SK-N-SH (cell line): ENCODE results near the gene PKM. TPM values are rescaled to one million over a fixed set of nuclear protein-coding genes. Genes with fewer than 3 reads are reported as not detected.

Experiments
- CTCF ChIA-PET: fragments of 300-600, 350-600 bp; formaldehyde crosslinking; extraction: SDS; loops from one replicate; lab custom pipeline; 2021; lab: Yijun Ruan, JAX
- POLR2A ChIA-PET: fragments of 350-600 bp; sonication (Branson Sonifier 250); formaldehyde crosslinking; extraction: SDS; loops from one replicate; lab custom pipeline; 2020; ENCODE audit warnings: antibody characterized with exemption, inconsistent platforms; lab: Yijun Ruan, JAX
- DNase-seq: peaks from one replicate; pipeline ENCODE4 v3.0.0; 2012
- H2AFZ ChIP-seq: fragments of 200-600 bp; sonication (generic); 2 replicates; pipeline ENCODE4 v1.8.1; 2016; ENCODE audit warnings: antibody characterized with exemption, mild to moderate bottlenecking, low read depth
- H3F3A ChIP-seq: fragments of 200-600 bp; sonication (generic); replicated peaks from 2 replicates; pipeline ENCODE3; 2016; ENCODE audit warnings: antibody characterized with exemption, mild to moderate bottlenecking; ENCODE audit not compliant: insufficient read depth
- H3K27ac ChIP-seq, 2 experiments: fragments of 200-500 bp in 1 of 2; fragments of 200-600 bp in 1 of 2; sonication (Bioruptor generic) in 1 of 2; sonication (generic), shearing (Covaris generic) in 1 of 2; 2 replicates each; pipeline versions ENCODE4 v1.5.1 to v1.6.1; 2014 to 2016; ENCODE audit warnings: low read depth in 2 of 2, inconsistent platforms in 1 of 2, low read length in 1 of 2, mild to moderate bottlenecking in 1 of 2, mixed read lengths in 1 of 2
- H3K27me3 ChIP-seq: fragments of 200-600 bp; sonication (generic), shearing (Covaris generic); 2 replicates; pipeline ENCODE4 v1.6.1; 2016; ENCODE audit warnings: mixed run types; ENCODE audit not compliant: insufficient read depth
- H3K36me3 ChIP-seq, 2 experiments: fragments of 200-500 bp in 1 of 2; fragments of 200-600 bp in 1 of 2; sonication (Bioruptor generic) in 1 of 2; sonication (generic) in 1 of 2; replicated peaks in 1 of 2; 2 replicates each; pipeline versions ENCODE3 to v1.5.1; 2014 to 2016; ENCODE audit warnings: low read length in 1 of 2, mild to moderate bottlenecking in 1 of 2; ENCODE audit not compliant: insufficient read depth in 2 of 2, control insufficient read depth in 1 of 2
- H3K4me1 ChIP-seq, 2 experiments: fragments of 200-500 bp in 1 of 2; fragments of 200-600 bp in 1 of 2; sonication (Bioruptor generic) in 1 of 2; sonication (generic), shearing (Covaris generic) in 1 of 2; 2 replicates each; pipeline versions ENCODE4 v1.5.1 to v1.6.1; 2014 to 2016; ENCODE audit warnings: low read depth in 1 of 2, low read length in 1 of 2, mixed run types in 1 of 2; ENCODE audit not compliant: insufficient read depth in 2 of 2, control insufficient read depth in 1 of 2
- H3K4me2 ChIP-seq: fragments of 200-600 bp; sonication (generic), shearing (Covaris generic); 2 replicates; pipeline ENCODE4 v1.6.1; 2017; ENCODE audit warnings: mixed run types
- H3K4me3 ChIP-seq, 2 experiments: fragments of 200-500 bp in 1 of 2; fragments of 200-600 bp in 1 of 2; sonication (Bioruptor generic) in 1 of 2; sonication (generic), shearing (Covaris generic) in 1 of 2; 2 replicates each; pipeline versions ENCODE4 v1.5.1 to v1.8.1; 2014 to 2016; ENCODE audit warnings: low read depth in 2 of 2, inconsistent platforms in 1 of 2, low read length in 1 of 2, mild to moderate bottlenecking in 1 of 2, mixed read lengths in 1 of 2, moderate library complexity in 1 of 2
- H3K79me2 ChIP-seq: fragments of 200-600 bp; sonication (generic); 2 replicates; pipeline ENCODE4 v1.8.1; 2017; ENCODE audit warnings: mild to moderate bottlenecking; ENCODE audit not compliant: insufficient read depth
- H3K9ac ChIP-seq: fragments of 200-600 bp; sonication (generic); 2 replicates; pipeline ENCODE4 v1.6.1; 2017; ENCODE audit warnings: mixed run types
- H3K9me2 ChIP-seq: fragments of 200-600 bp; sonication (generic); 2 replicates; pipeline ENCODE4 v1.6.1; 2017; ENCODE audit warnings: mixed run types
- H3K9me3 ChIP-seq: fragments of 200-600 bp; sonication (generic); 2 replicates; pipeline ENCODE4 v1.6.1; 2017; ENCODE audit warnings: mixed run types, mild to moderate bottlenecking, moderate library complexity
- H4K20me1 ChIP-seq: fragments of 200-600 bp; sonication (generic); 2 replicates; pipeline ENCODE4 v1.6.1; 2017; ENCODE audit warnings: mild to moderate bottlenecking, mixed run types; ENCODE audit not compliant: insufficient read depth
- EP300 ChIP-seq, 2 experiments: IDR thresholded peaks; 2 replicates each; pipeline versions ENCODE4 v1.4.0 to v1.6.1; 2012; ENCODE audit warnings: borderline replicate concordance in 1 of 2, low read depth in 1 of 2, low read length in 1 of 2
- FOXM1 ChIP-seq: IDR thresholded peaks from 2 replicates; pipeline ENCODE4 v1.4.0; 2012; ENCODE audit warnings: low read depth, mild to moderate bottlenecking
- MEF2A ChIP-seq: IDR thresholded peaks from 2 replicates; pipeline ENCODE4 v1.4.0; 2012; ENCODE audit warnings: low read depth, borderline replicate concordance
- NFIC ChIP-seq: IDR thresholded peaks from 2 replicates; pipeline ENCODE4 v1.4.0; 2012; ENCODE audit warnings: borderline replicate concordance
- POLR2AphosphoS5 ChIP-seq: IDR thresholded peaks from 2 replicates; pipeline ENCODE4 v1.6.1; 2012; ENCODE audit warnings: low read depth, low read length
- RXRA ChIP-seq: IDR thresholded peaks from 2 replicates; pipeline ENCODE4 v1.4.0; 2012; ENCODE audit warnings: low read depth, mild to moderate bottlenecking, borderline replicate concordance
- TEAD4 ChIP-seq: IDR thresholded peaks from 2 replicates; pipeline ENCODE4 v1.4.0; 2012; ENCODE audit warnings: mild to moderate bottlenecking, borderline replicate concordance; ENCODE audit not compliant: insufficient read depth
- WGBS: methylation state at CpG from one replicate; pipeline ENCODE4 v1.1.6; 2017; ENCODE audit warnings: low lambda C conversion rate; 5-methylcytosine and 5-hydroxymethylcytosine counted together
- polyA plus RNA-seq, 3 experiments: library from polyadenylated mRNA; depleted of rRNA; stranded (reverse); fragments of >200 nt; gene quantifications; 2 replicates each; pipeline ENCODE4 v1.2.3, GENCODE V29; 2012
- TF ChIP-seq, protein P1 (sequence below): IDR thresholded peaks from 2 replicates; pipeline ENCODE4; 2012
- TF ChIP-seq, protein P2 (sequence below): fragments of 150-350 bp; IDR thresholded peaks from 2 replicates; pipeline ENCODE4 v1.6.1; 2017; ENCODE audit warnings: antibody characterized with exemption, low read length, low read depth, borderline replicate concordance

Gene PKM
- polyA plus RNA-seq, 1 of the 3 experiments (the other 2 are of a cell fraction) = 1,453 TPM

DNA sequence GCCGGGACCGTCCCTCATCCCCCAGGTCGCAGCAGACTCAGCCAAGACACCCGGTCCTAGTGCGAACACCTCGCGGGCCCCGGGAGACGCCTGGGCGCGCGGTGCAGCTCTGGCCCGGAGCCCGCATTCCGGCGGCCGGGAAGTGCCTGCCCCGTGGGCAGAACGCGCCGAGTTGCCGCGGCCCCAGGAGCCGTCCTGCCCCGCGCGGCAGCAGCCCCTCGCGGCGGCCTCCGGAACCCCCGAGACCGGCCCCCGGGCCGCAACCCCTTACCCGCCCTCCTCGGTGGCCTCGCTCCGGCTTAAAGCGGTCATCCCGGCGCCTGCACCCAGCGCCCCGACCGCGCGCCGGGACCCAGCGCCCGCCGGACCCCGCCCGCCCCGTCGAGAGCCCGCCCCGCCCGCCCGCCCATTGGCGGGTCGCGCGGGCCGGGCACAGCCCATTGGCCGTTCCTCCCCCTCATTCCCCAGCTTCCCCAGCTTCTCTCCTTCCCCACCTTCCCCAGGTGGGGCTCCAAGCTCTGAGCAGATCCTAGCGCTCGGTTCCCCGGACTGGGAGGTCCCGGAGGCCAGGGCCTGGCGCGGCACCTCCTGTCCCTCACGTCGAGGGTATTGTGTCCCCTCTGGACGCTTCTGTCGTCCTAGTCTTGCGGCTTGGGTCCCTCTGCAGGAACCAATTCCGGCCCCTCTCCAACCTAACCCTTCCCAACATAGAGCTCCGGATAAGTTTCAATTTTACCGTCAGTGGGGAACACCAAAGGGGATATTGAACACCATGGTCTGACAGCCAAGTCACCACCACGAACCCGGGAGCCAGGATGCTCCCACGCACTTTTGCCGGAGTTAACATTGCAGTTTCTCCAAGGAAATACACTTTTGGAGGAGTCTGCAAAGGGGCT, 33.3 kb downstream of the PKM start, which contains the start of gene GRAMD2A:
TSS of gene GRAMD2A (minus strand) at position 328 of the 896 bp plus-strand sequence.
- Histone ChIP-seq H3K36me3 (peaks cover 45 to 46% of the 10 kb centered on the region in 2 experiments), H3K9ac (no peak within 1 kb of the TSS), H3K9me3 (no peaks in the 10 kb centered on the region), H3K4me1 (peaks cover 7 to 13% of the 10 kb centered on the region in 2 experiments; a peak in 2 of 4 replicates), H4K20me1 (peaks cover 48% of the 10 kb centered on the region), H2AFZ (no peak within 1 kb of the TSS), H3K9me2 (no peaks in the 10 kb centered on the region), H3F3A (peaks cover 62% of the 10 kb centered on the region), H3K27me3 (no peaks in the 10 kb centered on the region), H3K4me2 (no peak within 1 kb of the TSS), H3K27ac (no peak within 1 kb of the TSS), H3K4me3 (no peak within 1 kb of the TSS; a peak in 1 of 4 replicates), H3K79me2 (peaks cover 9% of the 10 kb centered on the region)
- peak; percentile 91 for DNase-seq
- ChIA-PET CTCF (interaction anchor here (1.1 to 5.5 kb wide), 4 partner anchors 8 to 41 kb away, joined by 3 to 35 read pairs (median 14); partner anchors contain the start of gene PKM), POLR2A (interaction anchor here (3.7 kb wide), 1 partner anchor 33 kb away, joined by 17 read pairs; the partner anchor contains the start of gene PKM)
- WGBS = 64% methylated on average over 48 of the region's 83 CpGs
- no peak for TF ChIP-seq EP300 (IDR thresholded peaks at IDR 0.05; ENCODE audit: borderline replicate concordance in 1 of 2, low read depth in 1 of 2, low read length in 1 of 2)
- TF ChIP-seq, protein P1, sequence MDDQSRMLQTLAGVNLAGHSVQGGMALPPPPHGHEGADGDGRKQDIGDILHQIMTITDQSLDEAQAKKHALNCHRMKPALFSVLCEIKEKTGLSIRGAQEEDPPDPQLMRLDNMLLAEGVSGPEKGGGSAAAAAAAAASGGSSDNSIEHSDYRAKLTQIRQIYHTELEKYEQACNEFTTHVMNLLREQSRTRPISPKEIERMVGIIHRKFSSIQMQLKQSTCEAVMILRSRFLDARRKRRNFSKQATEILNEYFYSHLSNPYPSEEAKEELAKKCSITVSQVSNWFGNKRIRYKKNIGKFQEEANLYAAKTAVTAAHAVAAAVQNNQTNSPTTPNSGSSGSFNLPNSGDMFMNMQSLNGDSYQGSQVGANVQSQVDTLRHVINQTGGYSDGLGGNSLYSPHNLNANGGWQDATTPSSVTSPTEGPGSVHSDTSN = peak; percentile 21

DNA sequence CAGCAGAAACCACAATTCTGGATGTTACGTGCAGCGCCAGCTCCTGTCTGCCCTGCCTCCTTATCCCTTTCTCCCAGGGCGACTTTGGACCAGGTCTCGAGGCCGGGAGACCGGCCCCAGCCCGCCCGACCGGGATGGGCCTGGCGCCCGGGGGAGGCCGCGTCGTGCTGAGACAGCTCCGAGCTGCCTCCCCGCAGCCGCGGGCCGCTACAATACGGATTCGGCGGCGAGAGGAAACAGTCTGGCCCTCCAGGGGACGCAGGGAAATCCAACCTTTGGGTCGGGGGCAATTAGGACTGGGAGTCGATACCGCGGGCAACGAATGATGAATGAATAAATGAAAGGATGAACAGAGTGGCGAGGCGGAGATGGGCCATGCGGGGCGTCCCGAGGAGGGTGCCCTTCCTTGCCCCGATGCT, 33.9 kb downstream of the PKM start:
- ChIA-PET CTCF (interaction anchor here (1.1 to 5.5 kb wide), 2 partner anchors 30 to 41 kb away, joined by 3 to 35 read pairs; no protein-coding TSS in a partner anchor), POLR2A (no interaction called here)
- Histone ChIP-seq H3K9me3 (no peaks in the 10 kb centered on the region), H3K4me1 (peaks cover under 1 to 8% of the 10 kb centered on the region in 2 experiments; a peak in 2 of 4 replicates), H3K79me2 (peaks cover 7% of the 10 kb centered on the region; the same call in 1 of the 2 replicates), H3K9me2 (no peaks in the 10 kb centered on the region), H3F3A (peaks cover 62% of the 10 kb centered on the region), H3K9ac (no peak overlapping the region), H3K27me3 (no peaks in the 10 kb centered on the region), H3K4me2 (no peak overlapping the region), H2AFZ (no peak overlapping the region), H3K36me3 (peaks cover 38 to 40% of the 10 kb centered on the region in 2 experiments), H3K4me3 (no peak overlapping the region), H4K20me1 (peaks cover 42% of the 10 kb centered on the region), H3K27ac (no peak overlapping the region)
- DNase-seq = peak; percentile 45
- 87% methylated on average over 19 of the region's 35 CpGs for WGBS
- TF ChIP-seq RXRA (no peak), FOXM1 (no peak), EP300 (IDR thresholded peaks at IDR 0.05; ENCODE audit: borderline replicate concordance in 1 of 2, low read depth in 1 of 2, low read length in 1 of 2) (no peak), TEAD4 (no peak), NFIC (no peak), MEF2A (no peak), POLR2AphosphoS5 (no peak)
- TF ChIP-seq, protein P2, sequence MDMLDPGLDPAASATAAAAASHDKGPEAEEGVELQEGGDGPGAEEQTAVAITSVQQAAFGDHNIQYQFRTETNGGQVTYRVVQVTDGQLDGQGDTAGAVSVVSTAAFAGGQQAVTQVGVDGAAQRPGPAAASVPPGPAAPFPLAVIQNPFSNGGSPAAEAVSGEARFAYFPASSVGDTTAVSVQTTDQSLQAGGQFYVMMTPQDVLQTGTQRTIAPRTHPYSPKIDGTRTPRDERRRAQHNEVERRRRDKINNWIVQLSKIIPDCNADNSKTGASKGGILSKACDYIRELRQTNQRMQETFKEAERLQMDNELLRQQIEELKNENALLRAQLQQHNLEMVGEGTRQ = no peak
- TF ChIP-seq, all 33 proteins: peak for 0
